SH-SY5Y (cell line): ENCODE results near the gene SDF2L1.

ENCODE experiments used
- GATA2 ChIP-seq: IDR thresholded peaks from 2 replicates; pipeline ENCODE4 v1.6.1; 2011; ENCODE audit warnings: mild to moderate bottlenecking, low read depth, low read length
- GATA3 ChIP-seq: IDR thresholded peaks from 2 replicates; pipeline ENCODE4 v1.6.1; 2011; ENCODE audit warnings: low read depth, mild to moderate bottlenecking, low read length, moderate library complexity

GRCh38 chr22:21636629-21637218 lies 5.4 kb upstream of the SDF2L1 start:
- TF ChIP-seq GATA2 = no peak
- no peak for TF ChIP-seq GATA3
